ENCODE results near the gene PRR23E.

PRR23E gene, protein sequence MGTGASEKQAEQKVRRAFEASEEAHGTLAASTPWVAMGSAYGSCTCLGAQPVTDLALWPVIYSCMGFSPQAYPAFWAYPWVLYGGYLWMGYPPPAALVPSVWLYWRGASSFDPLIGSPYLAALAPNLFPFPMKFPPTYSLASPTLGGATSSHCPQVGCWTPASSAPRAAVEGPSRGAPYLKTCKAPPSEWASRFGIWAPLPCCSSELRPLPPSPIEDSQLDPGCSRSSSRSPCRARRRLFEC

DNA sequence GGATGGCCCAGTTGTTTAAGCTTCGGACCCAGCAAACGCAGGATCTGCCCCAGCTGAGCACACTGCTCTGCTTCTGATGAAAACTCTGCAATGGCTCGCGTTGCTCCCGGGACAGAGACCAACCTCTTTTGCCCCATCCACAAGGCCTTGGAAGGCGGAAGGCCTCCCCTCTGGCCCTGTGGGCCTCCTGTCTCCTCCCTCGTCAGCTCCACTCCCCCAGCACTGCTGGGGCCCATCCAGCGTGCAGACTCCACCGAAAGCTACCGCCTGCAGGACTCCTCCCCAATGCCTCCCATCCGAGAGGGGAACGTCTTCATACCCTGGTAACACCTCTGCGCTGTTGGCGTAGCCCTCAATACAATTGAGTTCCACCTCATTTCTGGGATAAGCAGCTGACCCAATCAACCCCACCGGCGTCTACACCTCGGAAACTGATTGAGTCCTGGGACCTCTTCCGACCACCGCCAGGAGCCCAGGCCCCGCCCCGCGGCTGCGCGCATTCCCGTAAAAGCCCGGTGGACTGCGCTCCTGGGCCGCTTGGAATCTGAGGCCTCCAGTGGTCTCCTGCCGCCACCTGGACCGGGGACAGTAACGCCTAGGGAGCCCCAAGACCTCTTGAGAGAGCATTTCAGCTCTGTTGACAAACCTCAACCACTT lies at the start of gene PRR23E:
Gene PRR23E (plus strand): TSS at position 556 of the 657 bp plus-strand sequence. CDS start 3,555 bp downstream, outside the sequence.
- no peak for ATAC-seq

DNA sequence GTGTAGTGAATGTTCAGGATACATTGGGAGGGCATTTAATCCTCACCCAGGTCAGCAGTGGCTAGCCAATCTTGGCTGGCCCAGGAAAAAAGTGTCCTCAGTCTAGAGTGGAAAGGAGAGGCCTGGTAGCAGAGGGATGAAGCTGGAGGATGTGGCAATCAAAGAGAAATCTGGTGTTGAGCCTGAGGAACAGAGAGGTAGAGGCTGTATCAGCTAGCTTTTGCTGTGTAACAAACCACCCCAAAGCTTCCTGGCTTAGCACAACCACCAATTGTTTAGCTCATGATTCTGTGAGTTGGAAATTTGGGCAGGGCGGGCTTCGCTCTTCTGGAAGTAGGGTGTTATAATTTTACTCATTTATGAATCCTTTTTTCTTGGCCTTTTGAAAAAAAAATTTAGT lies 49.8 kb upstream of the PRR23E start:
- ATAC-seq, result no peak

DNA sequence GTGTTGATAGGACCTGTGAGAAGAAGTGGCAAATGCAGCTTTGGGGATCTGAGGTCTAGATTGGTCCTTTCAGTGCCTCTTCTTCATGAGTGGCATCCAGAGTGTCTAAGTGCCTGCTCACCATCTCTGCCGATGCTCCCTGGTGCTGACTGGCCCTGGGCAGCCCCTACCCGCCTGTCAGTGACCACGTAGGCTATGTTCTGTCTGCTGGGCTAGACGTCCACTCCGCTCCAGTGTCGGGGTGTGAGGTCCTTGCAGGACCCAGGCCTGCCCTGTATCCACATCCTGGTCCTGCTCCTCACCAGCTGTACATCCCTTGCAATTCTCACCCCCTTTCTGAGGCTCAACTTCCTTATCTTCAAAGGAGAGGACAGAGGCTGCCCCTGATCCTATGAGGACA lies 48.3 kb upstream of the PRR23E start:
- no peak for ATAC-seq

DNA sequence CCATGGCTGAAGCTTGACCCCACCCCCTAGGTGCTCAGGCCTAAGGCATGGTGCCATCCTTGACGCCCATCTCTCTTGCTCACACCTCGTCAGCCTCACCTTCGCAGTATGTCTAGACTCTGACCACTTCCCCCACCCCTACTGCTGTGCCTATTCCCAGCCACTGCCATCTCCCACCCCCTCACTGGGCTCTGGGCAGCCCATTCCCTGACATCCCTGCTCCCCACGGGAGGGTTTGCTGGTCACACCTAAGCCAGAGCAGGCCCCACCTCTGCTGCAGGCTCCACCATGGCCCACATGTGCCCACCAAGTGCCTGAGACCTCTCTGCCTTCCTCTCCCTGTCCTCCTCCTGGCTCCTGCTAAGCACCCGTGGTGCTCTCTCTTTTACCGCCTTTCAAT lies 47.7 kb upstream of the PRR23E start:
- no peak for ATAC-seq

DNA sequence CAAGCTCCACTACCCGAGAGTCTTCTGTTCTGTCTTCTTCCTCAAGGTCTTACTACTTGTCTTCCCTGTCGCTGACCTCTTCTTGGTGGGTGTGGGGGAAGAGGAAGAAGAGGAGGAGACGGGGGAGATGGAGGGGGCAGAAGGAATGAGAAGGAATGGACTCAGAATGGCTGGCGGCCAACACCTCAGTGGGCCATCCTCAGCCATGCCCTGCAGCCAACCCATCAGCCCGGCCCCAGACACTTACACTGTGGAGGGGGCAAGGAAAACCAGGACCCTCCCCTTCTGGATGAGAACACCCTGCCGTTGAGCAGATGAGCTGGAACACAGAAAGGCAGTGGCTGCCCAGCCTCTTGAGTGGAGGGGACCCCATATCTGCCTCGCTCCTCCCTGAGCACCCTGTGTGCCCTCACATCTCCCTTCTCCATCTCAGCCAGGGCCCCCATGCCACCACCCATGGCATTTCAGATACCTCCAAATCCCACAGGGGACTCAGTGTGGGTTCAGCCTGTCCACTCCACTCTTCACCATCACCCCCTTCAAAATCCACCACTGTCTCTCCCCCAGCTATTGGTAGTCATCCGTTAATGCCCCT lies 45.5 kb upstream of the PRR23E start:
- ATAC-seq, result no peak

DNA sequence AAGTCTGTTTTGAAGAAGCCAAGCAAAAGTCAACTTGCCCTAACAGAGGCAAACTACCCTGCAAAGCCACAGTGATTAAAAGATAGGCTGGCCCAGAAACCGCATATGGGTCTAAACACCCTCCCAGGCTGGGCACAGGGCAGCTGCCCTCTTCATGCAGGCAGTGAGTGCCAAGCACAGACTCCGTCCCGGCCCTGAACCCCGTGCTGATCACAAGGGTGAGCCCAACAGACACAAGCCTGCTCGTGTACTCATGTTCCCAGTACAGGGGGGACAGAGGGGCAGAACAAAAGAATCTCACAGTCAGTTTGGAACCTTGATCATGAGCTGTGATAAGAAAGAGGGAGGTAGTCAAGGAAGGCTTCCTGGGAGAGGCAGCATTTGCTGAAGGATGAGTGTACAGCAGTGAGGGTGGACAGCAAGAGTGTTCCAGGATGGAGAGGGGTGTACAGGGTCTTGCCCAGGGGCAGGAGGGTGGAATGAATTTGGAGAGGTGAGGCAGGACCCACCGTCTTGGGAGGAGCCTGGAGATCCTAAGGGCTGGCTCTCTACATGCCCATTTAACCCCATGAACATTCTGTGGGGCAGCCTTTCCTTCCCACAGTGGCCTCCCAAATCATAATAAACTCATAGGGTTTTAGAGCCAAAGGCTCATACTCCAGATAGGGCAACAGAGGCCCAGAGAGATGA lies 43.2 kb upstream of the PRR23E start:
- no peak for ATAC-seq

DNA sequence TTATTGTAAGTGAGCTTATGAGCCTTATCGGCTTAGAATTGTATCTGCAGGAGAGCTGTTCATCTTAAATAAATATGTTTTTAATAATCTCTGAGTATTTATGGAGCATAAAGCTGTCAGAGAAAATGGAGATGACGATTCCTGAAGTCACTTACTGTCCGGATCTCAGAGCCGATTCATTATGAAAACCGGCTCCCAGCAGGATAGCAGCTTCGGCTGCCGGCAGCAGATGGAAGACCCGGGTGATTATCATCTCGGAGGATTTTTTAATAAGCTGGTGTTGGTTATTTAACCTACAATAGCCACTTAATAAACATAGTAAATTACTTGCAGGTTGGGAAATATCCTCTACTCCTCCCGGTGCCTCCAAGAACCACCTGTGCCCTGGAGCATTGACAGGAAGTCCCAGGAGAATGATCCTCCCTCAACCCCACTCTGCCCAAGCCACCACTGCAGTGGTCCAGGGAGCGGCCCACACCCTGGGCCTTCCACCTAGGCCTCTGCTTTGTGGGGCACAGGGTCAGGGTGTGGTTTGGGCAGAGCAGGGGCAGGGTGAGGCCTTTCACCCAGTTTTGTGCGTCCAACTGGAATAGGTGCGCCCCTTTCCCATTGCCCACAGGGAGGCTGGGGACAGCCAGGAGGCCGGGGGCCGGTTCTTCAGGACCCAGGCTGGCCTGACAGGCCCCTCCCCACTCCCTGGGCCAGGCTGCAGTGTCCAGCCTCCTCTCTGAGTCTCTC lies 42.2 kb upstream of the PRR23E start:
- ATAC-seq, result no peak

DNA sequence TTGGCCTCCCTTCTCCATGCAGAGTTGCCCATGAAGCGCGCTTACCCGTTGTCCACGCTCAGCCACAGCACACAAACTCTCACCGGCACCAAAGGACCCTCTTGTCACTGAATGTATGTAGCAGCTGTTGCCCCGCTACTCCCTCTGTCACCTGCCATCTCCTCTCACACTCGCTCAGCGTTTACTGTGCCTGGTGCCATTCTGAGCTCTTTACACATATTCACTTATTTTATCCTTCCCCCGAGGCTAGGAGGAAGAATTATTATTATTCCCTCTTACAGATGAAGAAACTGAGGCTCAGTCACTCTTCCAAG lies 41.7 kb upstream of the PRR23E start:
- ATAC-seq, result no peak

DNA sequence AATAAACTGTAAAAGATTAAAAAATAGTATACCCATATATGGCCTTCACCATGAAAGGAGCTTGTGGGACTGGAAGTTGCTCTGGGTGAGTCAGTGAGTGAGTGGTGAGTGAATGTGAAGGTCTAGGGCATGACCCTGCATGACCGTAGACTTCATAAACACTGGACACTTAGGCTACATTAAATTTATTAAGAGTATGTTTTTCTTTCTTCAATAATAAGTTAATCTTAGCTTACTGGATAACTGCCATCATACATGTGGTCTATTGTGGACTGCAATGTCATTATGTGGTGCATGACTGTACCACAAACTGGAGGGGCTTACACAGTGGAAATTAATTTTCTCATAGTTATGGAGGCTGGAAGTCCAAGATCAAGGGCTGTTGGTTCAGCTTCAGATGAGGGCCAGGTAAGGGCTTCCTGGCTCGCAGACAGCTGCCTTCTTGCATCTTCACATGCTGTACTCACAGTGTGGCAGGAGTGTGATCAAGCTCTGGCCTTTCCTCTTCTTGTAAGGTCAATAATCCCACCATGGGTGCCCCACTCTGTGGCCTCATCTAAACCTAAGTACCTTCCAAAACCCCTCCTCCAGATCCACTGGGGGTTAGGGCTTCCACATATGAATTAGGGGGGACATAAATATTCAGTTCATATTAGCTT lies 40.8 kb upstream of the PRR23E start:
- no peak for ATAC-seq

DNA sequence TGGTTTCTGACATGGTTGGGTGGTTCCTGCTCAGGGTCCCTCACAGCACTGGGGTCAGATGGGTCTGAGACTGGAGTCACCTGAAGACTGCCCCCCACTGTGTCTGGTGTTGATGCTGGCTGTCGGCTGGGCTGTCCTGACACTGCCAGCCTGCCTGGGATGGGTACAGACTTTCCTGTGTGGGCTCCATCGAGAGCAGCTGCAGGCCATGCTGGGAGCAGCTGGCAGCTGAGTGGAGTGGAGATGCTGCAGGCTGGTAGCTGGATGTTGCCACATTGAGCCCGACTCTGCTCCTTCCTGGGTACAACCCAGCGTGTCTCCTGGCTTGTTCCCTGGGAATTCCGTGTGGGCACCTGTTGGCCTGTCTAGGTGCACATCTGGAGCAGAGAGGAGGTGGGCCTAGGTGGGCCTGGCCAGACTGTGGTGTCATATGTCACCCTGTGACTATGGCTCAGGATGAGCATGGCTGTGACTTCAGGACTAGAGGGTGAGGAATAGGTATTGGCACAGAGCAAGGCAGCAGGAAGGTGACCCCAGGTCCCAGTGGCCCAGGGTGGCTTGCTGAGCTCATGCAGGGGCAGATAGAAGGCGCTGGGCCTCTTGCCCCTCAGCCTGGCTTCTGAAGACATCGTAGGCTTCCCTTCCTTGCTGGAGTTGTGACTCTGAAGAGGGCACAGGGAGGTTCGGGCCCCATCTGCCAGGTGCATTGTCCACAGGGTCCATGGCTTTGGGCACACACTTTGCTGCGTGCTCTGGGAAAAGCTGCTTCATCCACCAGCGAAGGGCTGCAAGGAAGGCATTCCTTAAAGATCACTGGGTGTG lies 40.0 kb upstream of the PRR23E start:
- no peak for ATAC-seq

DNA sequence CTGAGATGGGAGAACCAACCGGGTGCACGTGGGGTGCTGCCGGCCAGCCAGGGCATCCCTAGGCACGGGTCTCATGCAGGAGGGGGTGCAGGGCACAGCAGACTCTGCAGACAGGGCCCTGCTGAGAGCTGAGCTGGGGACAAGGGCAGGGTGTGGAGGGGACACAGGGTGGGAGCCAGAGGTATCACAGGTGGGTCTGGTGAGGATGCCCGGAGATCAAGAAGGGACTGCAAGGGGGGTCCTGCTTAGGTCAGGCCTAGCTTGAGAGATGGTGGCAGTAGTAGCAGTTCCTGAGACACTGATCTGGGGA lies 39.5 kb upstream of the PRR23E start:
- no peak for ATAC-seq

DNA sequence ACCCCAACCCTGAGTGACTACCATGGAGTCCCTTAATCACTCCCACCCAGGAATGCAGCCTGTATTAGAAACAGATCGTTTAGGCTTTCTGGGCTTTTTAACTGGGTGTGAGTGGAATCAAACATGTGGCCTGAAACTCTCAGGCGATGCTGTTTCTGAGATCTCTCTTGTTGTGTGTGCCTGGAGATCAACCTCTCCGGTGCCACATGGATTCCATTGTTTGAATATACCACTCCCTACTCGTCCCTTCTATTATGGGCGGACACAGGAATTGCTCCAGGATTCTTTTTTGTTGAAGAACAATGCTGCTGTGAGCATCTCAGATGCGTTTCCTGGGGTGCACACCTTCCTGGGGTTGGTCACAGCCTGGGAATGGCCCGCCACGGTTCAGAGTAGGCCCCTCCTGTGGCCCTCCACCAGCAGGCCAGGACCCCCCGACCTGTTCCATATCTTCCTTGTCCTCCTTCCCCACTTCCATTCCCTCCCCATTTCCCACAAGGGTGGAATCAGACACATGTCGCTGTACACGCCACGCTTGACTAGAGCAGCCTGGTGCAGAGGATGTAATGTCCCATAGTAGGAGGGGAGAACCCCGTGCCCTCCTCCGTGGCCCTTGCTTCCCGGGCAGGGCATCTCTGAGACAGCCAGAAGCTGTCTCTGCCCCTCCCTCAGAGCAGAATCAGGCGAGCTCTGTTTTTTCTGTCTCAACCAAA lies 36.4 kb upstream of the PRR23E start:
- no peak for ATAC-seq

DNA sequence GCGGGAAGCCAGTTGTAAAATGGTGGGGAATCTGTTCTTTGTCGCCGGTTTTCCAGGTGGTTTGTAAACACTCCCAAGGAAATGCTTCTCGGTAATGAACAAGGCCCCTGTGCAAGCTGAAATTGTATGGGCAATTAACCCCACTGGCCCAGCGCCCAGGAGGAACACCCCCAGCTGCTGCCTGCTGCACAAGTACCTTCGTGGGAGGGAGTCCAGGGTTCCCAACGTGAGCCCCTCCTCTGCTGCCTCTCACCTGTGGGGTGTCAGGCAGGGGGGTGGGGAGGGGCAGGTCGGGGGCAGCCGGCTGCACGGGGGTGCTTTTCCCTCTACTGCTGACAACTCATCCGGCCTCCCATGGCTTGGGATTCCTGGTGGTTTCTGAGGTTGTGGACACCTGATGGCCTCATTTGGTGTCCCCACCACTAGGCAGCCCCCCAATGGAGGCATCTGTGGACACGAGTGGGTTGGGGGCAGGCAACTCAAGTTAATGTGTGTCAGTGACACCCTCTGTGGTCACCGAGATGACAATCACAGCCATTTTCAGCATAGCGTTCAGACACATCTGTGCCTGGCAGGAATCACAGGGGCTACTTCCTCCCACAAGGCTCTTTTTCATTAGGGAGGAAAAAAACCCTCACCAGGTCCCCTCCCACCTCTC lies 35.6 kb upstream of the PRR23E start:
- ATAC-seq, result no peak

DNA sequence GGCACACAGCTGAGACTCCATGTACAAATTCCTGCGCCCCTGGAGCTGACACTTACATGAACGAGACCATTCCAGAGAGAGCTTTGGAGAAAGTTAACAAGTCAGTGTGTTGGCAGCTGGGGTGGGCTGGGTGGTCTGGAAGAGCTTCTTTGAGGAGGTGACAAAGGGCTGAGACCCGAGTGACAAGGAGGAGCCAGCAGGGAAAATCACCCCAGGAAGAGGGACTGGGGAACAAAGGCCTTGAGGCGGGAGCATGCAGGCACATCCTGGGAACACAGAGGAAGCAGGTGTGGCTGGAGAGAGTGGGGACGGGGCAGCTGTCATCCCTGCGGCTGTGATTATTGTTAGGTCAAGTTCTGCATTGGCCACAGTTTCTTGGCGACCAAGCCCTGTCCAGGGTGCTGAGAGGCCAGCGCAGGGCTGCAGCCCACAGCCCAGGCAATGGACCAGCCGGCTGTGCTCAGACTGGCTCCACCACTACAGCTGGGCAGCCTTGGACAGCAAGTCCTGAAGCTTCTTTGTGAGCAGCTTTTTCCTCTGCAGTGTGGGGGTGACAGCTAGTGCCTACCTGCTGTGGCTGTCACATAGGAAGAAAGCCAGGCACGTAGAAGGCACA lies 34.2 kb upstream of the PRR23E start:
- ATAC-seq, result no peak

DNA sequence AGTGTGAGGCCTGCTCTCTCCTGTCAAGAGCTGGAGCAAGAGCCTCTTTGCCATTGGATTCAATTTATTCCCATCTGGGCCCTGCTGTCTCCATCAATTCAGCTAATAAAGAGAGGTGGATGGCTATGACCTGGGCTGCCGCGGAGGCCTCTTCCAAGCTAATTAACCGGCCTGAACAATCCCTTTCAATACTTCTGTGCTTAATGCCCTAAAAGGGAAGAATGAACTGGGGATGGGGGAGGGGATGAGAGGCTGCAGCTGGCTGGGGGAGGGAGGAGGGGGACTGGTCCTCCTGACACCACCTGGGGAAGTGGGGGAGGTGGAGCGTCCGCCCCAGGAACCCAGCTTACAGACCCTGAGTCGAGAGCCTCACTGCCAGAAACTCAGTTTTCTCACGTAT lies 33.4 kb upstream of the PRR23E start:
- ATAC-seq, result no peak

DNA sequence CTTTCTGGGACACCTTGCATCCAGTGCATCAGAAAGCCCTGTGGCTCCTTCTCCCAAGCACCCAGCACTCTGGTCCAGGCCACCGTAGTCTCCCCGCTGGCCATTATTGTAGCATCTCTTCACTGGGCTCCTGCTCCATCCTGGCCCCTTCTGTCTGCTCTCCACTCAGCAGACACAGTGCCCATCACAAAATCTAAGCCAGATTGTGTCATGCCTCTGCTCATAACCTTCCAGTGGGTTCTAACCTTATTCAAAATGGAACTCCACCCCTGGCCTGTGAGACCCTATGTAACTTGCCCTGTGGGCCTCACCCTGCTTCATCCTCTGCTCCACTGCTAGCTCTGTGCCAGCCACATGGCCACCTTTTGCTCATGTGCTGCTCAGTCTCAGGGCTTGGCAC lies 31.7 kb upstream of the PRR23E start:
- no peak for ATAC-seq

DNA sequence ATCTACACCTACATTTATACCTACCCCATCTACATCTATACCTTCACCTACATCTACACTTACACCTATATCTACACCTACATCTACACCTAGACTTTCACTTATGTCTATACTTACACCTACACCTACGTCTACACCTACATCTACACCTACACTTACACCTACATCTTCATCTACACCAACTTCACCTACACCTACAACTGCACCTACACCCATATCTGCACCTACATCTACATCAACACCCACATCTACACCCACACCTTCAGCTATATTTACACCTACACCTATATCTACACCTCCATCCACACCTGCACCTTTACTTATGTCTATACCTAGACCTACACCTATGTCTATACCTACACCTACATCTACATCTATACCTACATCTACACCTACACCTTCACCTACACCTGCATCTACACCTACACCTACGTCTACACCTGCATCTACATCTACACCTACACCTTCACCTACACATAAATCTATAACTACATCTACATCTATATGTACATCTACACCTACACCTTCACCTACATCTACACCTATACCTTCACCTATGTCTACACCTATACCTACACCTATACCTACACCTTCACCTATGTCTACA lies 30.9 kb upstream of the PRR23E start:
- ATAC-seq, result no peak

DNA sequence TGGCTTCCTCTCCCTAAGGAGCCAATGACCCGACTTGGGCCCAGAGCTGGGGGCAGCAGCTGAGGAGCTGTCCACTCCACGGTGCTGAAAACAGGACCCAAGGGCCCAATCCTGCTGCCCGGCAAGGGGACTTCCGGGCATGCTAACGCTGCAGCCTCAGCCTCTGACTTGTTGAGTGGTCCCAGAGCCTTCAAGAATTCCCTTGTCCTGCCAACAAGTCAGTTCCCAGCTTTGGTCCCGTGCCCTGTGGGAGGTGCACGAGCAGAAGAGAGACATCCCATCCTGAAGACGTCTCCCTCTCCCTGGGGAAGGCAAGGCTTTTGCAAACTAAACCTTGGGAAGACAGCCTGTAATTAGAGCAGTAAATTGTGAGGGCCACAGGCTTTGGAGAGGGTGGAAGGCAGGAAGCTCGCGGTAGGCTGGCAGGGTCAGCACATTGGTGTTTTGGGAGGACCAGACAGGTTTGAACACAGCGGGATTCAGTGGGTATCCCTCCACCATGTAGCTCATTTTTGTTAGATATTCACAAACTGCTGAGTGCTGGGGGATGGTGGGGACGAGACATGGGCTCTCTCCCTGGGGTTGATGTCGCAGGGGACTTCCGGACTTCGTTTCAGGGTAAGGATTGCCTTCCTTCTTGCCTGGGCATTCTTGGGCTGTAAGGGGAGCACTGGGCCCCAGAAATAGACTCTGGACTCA lies 29.8 kb upstream of the PRR23E start:
- ATAC-seq, result no peak

DNA sequence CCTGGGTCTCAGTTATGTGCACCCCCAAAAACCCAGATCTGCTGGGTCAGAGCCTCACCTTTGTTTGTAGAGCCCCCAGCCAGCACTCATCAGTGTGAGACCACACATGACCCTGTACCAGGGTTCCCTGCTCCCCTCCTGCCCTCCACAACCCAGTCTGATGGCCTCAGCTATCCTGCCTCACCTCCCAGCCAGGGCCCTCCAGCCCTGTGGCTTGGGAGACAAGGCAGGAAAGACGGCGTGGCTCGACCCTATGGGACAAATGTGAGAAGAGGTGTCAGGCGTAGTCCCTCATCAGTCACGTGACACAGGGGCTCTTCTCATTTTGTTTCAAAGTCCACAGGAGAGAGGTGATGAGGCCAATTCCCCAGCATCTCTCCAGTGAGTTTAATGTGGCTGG lies 28.3 kb upstream of the PRR23E start:
- ATAC-seq, result no peak
